Naive thymus-derived CD4-positive, alpha-beta T cell (primary cell): ENCODE results near the gene SOX11. TPM values are rescaled to one million over a fixed set of nuclear protein-coding genes. Genes with fewer than 3 reads are reported as not detected.

Experiments used
- ATAC-seq: fragments of 150-1000 bp; cut with Tn5 transposase; 2 replicates; pipeline ENCODE4 v1.10.0; 2021; ENCODE audit warnings: mild to moderate bottlenecking, moderate library complexity
- CTCF ChIA-PET: fragments of 350-600 bp; sonication (Branson Sonifier 250); formaldehyde crosslinking; loops from one replicate; lab custom pipeline; 2021; ENCODE audit warnings: antibody characterized with exemption; lab: Charles Lee
- POLR2A ChIA-PET: fragments of 350-600 bp; sonication (Branson Sonifier 250); formaldehyde crosslinking; loops from one replicate; lab custom pipeline; 2021; ENCODE audit warnings: antibody characterized with exemption, inconsistent platforms; lab: Charles Lee
- DNase-seq, 9 donors: peaks; one replicate each; pipeline versions ENCODE4 v3.0.0 to v3.0.0-alpha.2; 2020 to 2022; ENCODE audit warnings: mixed read lengths in 1 of 9
- H3K27ac ChIP-seq: one replicate; pipeline ENCODE4 v1.7.0; 2013; ENCODE audit warnings: mild to moderate bottlenecking, low read depth, low read length, moderate library complexity
- H3K27me3 ChIP-seq, 2 donors: one replicate each; pipeline ENCODE4 v1.7.0; 2013; ENCODE audit warnings: low read length in 2 of 2, mild to moderate bottlenecking in 2 of 2, moderate library complexity in 2 of 2; ENCODE audit not compliant: control insufficient read depth in 2 of 2, insufficient read depth in 2 of 2
- H3K36me3 ChIP-seq, 3 experiments: 1 replicate in 2 of 3; 2 replicates in 1 of 3; pipeline ENCODE4 v1.7.0; 2013; ENCODE audit warnings: low read length in 3 of 3, mild to moderate bottlenecking in 3 of 3, moderate library complexity in 1 of 3; ENCODE audit not compliant: insufficient read depth in 3 of 3, control insufficient read depth in 2 of 3
- H3K4me1 ChIP-seq, 2 donors: one replicate each; pipeline ENCODE4 v1.7.0; 2013; ENCODE audit warnings: low read length in 2 of 2, mild to moderate bottlenecking in 2 of 2, moderate library complexity in 1 of 2; ENCODE audit not compliant: control insufficient read depth in 2 of 2, insufficient read depth in 2 of 2
- H3K4me3 ChIP-seq: 2 replicates; pipeline ENCODE4 v1.7.0; 2013; ENCODE audit warnings: mild to moderate bottlenecking, low read length
- H3K9me3 ChIP-seq, 3 experiments: 1 replicate in 2 of 3; 2 replicates in 1 of 3; pipeline ENCODE4 v1.7.0; 2013; ENCODE audit warnings: low read length in 3 of 3; ENCODE audit not compliant: control insufficient read depth in 2 of 3
- H3K27ac Mint-ChIP-seq, 9 donors: one replicate each; pipeline ENCODE4 v1.8.0; 2020 to 2022; ENCODE audit warnings: mixed read lengths in 9 of 9, mild to moderate bottlenecking in 8 of 9, moderate library complexity in 5 of 9, inconsistent platforms in 2 of 9
- H3K27me3 Mint-ChIP-seq, 5 donors: one replicate each; pipeline ENCODE4 v1.8.0; 2021 to 2022; ENCODE audit warnings: mixed read lengths in 5 of 5, mild to moderate bottlenecking in 1 of 5
- H3K36me3 Mint-ChIP-seq, 5 donors: one replicate each; pipeline ENCODE4 v1.8.0; 2020 to 2022; ENCODE audit warnings: mixed read lengths in 5 of 5, mild to moderate bottlenecking in 3 of 5, inconsistent platforms in 1 of 5
- H3K4me1 Mint-ChIP-seq, 7 donors: one replicate each; pipeline ENCODE4 v1.8.0; 2020 to 2022; ENCODE audit warnings: mixed read lengths in 7 of 7, mild to moderate bottlenecking in 3 of 7, inconsistent platforms in 1 of 7
- H3K4me3 Mint-ChIP-seq, 10 donors: one replicate each; pipeline ENCODE4 v1.8.0; 2020 to 2022; ENCODE audit warnings: mild to moderate bottlenecking in 10 of 10, mixed read lengths in 10 of 10, moderate library complexity in 6 of 10, inconsistent platforms in 2 of 10
- H3K9me3 Mint-ChIP-seq, 11 donors: one replicate each; pipeline ENCODE4 v1.8.0; 2020 to 2022; ENCODE audit warnings: mixed read lengths in 11 of 11, mild to moderate bottlenecking in 4 of 11, inconsistent platforms in 1 of 11, moderate library complexity in 1 of 11
- intact Hi-C, 2 donors: fragments of 100-400 bp; cut with micrococcal nuclease; formaldehyde crosslinking; loops; one replicate each; pipeline ENCODE4 v1.15.1; 2023
- polyA plus RNA-seq, 2 donors: library from polyadenylated mRNA; unstranded; fragments of 300-500 nt; fragmentation: Illumina TruSeq; gene quantifications; one replicate each; pipeline ENCODE4 v1.2.3, GENCODE V29; 2021
- total RNA-seq, 6 experiments: library from RNA in 5 of 6; stranded (reverse) in 5 of 6; gene quantifications; 1 replicate in 5 of 6; 2 replicates in 1 of 6; pipeline ENCODE4 v1.2.3 and lab custom pipeline; 2021 to 2026

Gene SOX11
- total and polyA plus RNA-seq, 7 experiments from 2014 or later = not detected

DNA sequence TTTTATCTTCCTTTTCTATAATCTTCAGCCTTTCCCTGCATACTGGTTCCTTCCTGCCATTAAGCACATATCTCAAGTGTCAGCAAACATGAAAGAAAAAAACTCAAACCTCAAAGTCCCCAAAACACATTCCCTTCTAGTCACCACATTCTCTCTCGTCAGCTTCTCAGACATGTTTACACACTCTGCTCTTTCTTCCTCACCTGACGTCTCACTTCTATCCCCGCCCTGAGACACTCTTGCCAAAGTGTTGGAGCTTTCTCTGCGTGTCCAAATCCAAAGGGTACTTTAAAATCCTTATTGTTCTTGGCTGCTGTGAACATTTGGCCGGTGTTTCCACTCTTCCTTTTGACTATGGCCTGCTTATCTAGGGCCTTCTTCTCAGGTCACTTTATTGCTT, 47.9 kb downstream of the SOX11 start:
- H3K36me3 ChIP-seq = no peaks in the 10 kb centered on the region
- H3K27me3 ChIP-seq = no peaks in the 10 kb centered on the region
- Mint-ChIP-seq H3K27me3 (no peaks in the 10 kb centered on the region), H3K9me3 (peaks cover 0 to 3% (median 0%) of the 10 kb centered on the region in 11 donors), H3K4me3 (no peak overlapping the region), H3K27ac (no peak overlapping the region), H3K4me1 (no peaks in the 10 kb centered on the region), H3K36me3 (no peaks in the 10 kb centered on the region)
- no peaks in the 10 kb centered on the region for H3K4me1 ChIP-seq
- intact Hi-C loops = no loop called here
- POLR2A ChIA-PET = no interaction called here
- H3K9me3 ChIP-seq = no peaks in the 10 kb centered on the region
- no peak overlapping the region for H3K27ac ChIP-seq
- ATAC-seq (no peak), DNase-seq (no peak)
- CTCF ChIA-PET = interaction anchor here (0.8 kb wide), 1 partner anchor 25 kb away, joined by 3 read pairs; no protein-coding TSS in a partner anchor
- H3K4me3 ChIP-seq = no peak overlapping the region

DNA sequence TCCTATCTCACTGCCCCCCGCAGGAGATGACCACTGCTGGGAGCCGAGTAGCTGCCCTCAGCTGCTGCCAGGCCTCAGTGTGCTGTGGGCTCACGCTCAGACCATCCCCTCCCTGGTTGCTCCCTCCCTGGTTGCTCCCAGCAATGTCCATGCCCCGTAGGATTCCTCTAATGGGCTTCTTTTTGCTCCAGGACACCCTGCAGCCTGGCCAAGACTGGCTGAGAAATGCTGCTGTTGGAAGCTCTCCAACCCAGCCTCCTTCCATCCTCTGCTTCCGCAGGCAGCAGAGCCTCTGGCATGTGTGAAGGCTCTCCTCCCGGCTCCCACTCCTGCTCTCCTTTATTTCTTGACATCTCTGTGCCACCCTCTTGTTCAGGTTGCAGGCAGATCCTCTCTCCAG, 48.6 kb downstream of the SOX11 start:
- Mint-ChIP-seq H3K9me3 (peaks cover 0 to 3% (median 0%) of the 10 kb centered on the region in 11 donors), H3K27me3 (no peaks in the 10 kb centered on the region), H3K4me1 (no peaks in the 10 kb centered on the region), H3K4me3 (no peak overlapping the region), H3K27ac (no peak overlapping the region), H3K36me3 (no peaks in the 10 kb centered on the region)
- ATAC-seq = no peak
- no peaks in the 10 kb centered on the region for H3K4me1 ChIP-seq
- CTCF ChIA-PET = no interaction called here
- no peaks in the 10 kb centered on the region for H3K27me3 ChIP-seq
- no peaks in the 10 kb centered on the region for H3K36me3 ChIP-seq
- no peak overlapping the region for H3K4me3 ChIP-seq
- no peak overlapping the region for H3K27ac ChIP-seq
- intact Hi-C loops = no loop called here
- H3K9me3 ChIP-seq = no peaks in the 10 kb centered on the region
- POLR2A ChIA-PET = no interaction called here
- DNase-seq = no peak

DNA sequence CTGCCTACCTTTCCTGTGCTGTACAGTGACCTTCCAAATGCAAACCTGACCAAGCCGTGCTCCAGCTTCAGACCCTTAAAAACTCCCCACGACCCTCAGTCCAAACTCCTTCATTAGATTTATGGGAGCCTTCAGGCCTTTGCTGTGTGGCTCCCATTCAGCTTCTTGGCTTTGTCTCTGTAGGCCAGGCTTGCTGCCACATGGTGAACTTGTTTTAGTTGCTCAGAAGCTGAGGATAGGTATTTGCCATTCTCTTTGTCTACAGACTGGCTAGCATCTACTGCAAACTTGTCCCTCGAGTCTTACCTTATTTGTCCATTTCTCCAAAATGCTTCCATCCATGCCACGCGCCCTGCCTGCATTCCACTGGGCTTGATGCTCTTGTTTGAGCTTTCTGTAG, 49.1 kb downstream of the SOX11 start:
- Mint-ChIP-seq H3K4me1 (no peaks in the 10 kb centered on the region), H3K27me3 (no peaks in the 10 kb centered on the region), H3K36me3 (no peaks in the 10 kb centered on the region), H3K4me3 (no peak overlapping the region), H3K27ac (no peak overlapping the region), H3K9me3 (peaks cover 0 to 3% (median 0%) of the 10 kb centered on the region in 11 donors)
- no peak overlapping the region for H3K4me3 ChIP-seq
- CTCF ChIA-PET = no interaction called here
- H3K4me1 ChIP-seq = no peaks in the 10 kb centered on the region
- no peak overlapping the region for H3K27ac ChIP-seq
- intact Hi-C loops = no loop called here
- H3K9me3 ChIP-seq = no peaks in the 10 kb centered on the region
- no peaks in the 10 kb centered on the region for H3K36me3 ChIP-seq
- POLR2A ChIA-PET = no interaction called here
- no peaks in the 10 kb centered on the region for H3K27me3 ChIP-seq
- DNase-seq = no peak
- ATAC-seq = no peak

DNA sequence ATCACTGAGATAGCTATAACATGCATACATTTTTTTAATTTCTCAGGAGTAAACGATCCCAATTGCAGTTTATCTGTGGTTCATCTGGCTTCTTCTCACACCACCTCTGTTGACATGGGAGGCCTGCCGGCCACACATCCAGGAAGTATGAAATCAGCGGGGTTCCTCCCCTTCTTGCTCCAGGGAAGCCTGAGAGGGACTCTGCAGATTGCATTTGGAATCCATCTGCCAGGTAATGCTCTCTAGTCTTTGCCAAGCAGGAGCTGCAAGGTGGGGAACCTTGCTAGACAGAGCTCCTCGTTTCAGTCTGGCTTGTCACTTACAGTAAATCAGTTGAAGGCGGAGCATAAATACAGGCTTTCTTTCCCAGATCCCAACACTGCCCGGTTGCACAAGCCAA, 49.9 kb downstream of the SOX11 start:
- Histone ChIP-seq H3K36me3 (no peaks in the 10 kb centered on the region), H3K4me3 (no peak overlapping the region), H3K4me1 (no peaks in the 10 kb centered on the region), H3K9me3 (no peaks in the 10 kb centered on the region), H3K27me3 (no peaks in the 10 kb centered on the region), H3K27ac (no peak overlapping the region)
- H3K4me3 Mint-ChIP-seq = no peak overlapping the region
- DNase-seq = no peak
- CTCF ChIA-PET = no interaction called here
- H3K4me1 Mint-ChIP-seq = no peaks in the 10 kb centered on the region
- peaks cover 0 to 3% (median 0%) of the 10 kb centered on the region in 11 donors for H3K9me3 Mint-ChIP-seq
- no peaks in the 10 kb centered on the region for H3K36me3 Mint-ChIP-seq
- H3K27ac Mint-ChIP-seq = no peak overlapping the region
- intact Hi-C loops = no loop called here
- ATAC-seq = no peak
- POLR2A ChIA-PET = no interaction called here
- H3K27me3 Mint-ChIP-seq = no peaks in the 10 kb centered on the region

- no peaks in the 10 kb centered on the region for H3K9me3 ChIP-seq
- Mint-ChIP-seq H3K27me3 (peaks cover 0 to 15% (median 2%) of the 10 kb centered on the region in 5 donors), H3K27ac (no peak overlapping the region), H3K9me3 (peaks cover 0 to 17% (median 3%) of the 10 kb centered on the region in 11 donors), H3K4me1 (no peaks in the 10 kb centered on the region), H3K4me3 (no peak overlapping the region), H3K36me3 (peaks cover 0 to 1% (median 0%) of the 10 kb centered on the region in 5 donors)
- H3K36me3 ChIP-seq = no peaks in the 10 kb centered on the region
- no peak overlapping the region for H3K4me3 ChIP-seq
- no peak for DNase-seq
- H3K4me1 ChIP-seq = no peaks in the 10 kb centered on the region
- no peak for ATAC-seq
- ChIA-PET POLR2A (no interaction called here), CTCF (no interaction called here)
- H3K27ac ChIP-seq = no peak overlapping the region
- intact Hi-C loops = no loop called here
- no peaks in the 10 kb centered on the region for H3K27me3 ChIP-seq
Observed at GRCh38 chr2:5748391-5748790, 56.2 kb downstream of the SOX11 start.

- ChIA-PET POLR2A (no interaction called here), CTCF (no interaction called here)
- Histone ChIP-seq H3K4me3 (no peak overlapping the region), H3K27me3 (no peaks in the 10 kb centered on the region), H3K9me3 (no peaks in the 10 kb centered on the region), H3K36me3 (no peaks in the 10 kb centered on the region), H3K4me1 (no peaks in the 10 kb centered on the region), H3K27ac (no peak overlapping the region)
- intact Hi-C loops = no loop called here
- Mint-ChIP-seq H3K27me3 (peaks cover 0 to 21% (median 3%) of the 10 kb centered on the region in 5 donors), H3K36me3 (peaks cover 0 to 4% (median 0%) of the 10 kb centered on the region in 5 donors), H3K4me1 (no peaks in the 10 kb centered on the region), H3K27ac (no peak overlapping the region), H3K9me3 (peaks cover 0 to 20% (median 3%) of the 10 kb centered on the region in 11 donors), H3K4me3 (no peak overlapping the region)
- ATAC-seq (no peak), DNase-seq (no peak)
Observed at GRCh38 chr2:5748946-5749345, 56.8 kb downstream of the SOX11 start.

GRCh38 chr2:5749347-5749746, 57.2 kb downstream of the SOX11 start:
- H3K36me3 Mint-ChIP-seq = peaks cover 0 to 4% (median 0%) of the 10 kb centered on the region in 5 donors
- ChIA-PET CTCF (no interaction called here), POLR2A (no interaction called here)

More at GRCh38 chr2:5749347-5749746, 57.2 kb downstream of the SOX11 start:
- no peaks in the 10 kb centered on the region for H3K4me1 ChIP-seq
- H3K27ac Mint-ChIP-seq = no peak overlapping the region
- H3K36me3 ChIP-seq = no peaks in the 10 kb centered on the region
- no peaks in the 10 kb centered on the region for H3K27me3 ChIP-seq
- H3K4me1 Mint-ChIP-seq = no peaks in the 10 kb centered on the region
- no peak overlapping the region for H3K4me3 Mint-ChIP-seq
- peaks cover 0 to 21% (median 3%) of the 10 kb centered on the region in 5 donors for H3K27me3 Mint-ChIP-seq
- peaks cover 0 to 20% (median 3%) of the 10 kb centered on the region in 11 donors for H3K9me3 Mint-ChIP-seq
- DNase-seq (no peak), ATAC-seq (no peak)
- H3K4me3 ChIP-seq = no peak overlapping the region
- H3K27ac ChIP-seq = no peak overlapping the region
- intact Hi-C loops = no loop called here
- no peaks in the 10 kb centered on the region for H3K9me3 ChIP-seq
